HG03558 (cell line): ENCODE results near the gene SAFB2.
"Not testable (repeated sequence)": the region's sequence is repeated elsewhere in the genome, so short reads cannot be mapped to it uniquely, and the experiment has no call there.

Experiments used
- ATAC-seq: cut with Tn5 transposase; IDR thresholded peaks from one replicate; pipeline ENCODE4 v1.9.1; 2021; ENCODE audit warnings: moderate number of reproducible peaks; ENCODE audit not compliant: unreplicated experiment; ENCODE audit errors: extremely low read depth

SAFB2 gene

DNA sequence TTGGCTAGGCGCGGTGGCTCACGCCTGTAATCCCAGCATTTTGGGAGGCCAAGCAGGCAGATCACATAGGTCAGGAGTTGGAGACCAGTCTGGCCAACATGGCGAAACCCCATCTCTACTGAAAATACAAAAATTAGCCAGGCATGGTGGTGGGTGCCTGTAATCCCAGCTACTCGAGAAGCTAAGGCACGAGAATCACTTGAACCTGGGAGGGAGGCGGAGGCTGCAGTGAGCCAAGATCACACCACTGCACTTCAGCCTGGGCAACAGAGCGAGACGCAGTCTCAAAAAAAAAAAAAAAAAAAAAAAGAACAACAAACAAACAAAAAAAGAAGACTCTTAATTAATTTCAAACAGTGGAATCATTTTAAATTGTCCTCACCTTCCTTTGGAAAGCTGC lies 13.8 kb downstream of the SAFB2 start:
- ATAC-seq = not testable (repeated sequence)

DNA sequence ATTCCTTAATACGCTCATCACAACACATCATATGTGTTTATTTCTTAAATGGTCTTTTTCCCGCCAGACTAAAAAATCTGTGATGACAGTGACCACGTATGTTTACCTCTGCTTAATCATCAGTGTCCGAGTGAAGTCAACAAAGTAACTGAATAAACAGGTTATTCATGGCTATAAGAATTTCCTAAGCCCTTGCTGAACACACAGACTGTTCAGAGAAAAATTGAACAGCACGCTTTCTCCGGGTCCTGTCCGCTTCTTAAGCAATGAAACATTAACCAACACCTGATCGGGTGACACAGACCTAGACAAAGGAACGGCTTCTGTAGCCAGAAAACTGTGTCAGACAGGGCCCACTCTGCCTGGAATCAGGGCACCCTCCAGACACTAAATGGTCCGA lies 14.3 kb downstream of the SAFB2 start:
- no peak for ATAC-seq

DNA sequence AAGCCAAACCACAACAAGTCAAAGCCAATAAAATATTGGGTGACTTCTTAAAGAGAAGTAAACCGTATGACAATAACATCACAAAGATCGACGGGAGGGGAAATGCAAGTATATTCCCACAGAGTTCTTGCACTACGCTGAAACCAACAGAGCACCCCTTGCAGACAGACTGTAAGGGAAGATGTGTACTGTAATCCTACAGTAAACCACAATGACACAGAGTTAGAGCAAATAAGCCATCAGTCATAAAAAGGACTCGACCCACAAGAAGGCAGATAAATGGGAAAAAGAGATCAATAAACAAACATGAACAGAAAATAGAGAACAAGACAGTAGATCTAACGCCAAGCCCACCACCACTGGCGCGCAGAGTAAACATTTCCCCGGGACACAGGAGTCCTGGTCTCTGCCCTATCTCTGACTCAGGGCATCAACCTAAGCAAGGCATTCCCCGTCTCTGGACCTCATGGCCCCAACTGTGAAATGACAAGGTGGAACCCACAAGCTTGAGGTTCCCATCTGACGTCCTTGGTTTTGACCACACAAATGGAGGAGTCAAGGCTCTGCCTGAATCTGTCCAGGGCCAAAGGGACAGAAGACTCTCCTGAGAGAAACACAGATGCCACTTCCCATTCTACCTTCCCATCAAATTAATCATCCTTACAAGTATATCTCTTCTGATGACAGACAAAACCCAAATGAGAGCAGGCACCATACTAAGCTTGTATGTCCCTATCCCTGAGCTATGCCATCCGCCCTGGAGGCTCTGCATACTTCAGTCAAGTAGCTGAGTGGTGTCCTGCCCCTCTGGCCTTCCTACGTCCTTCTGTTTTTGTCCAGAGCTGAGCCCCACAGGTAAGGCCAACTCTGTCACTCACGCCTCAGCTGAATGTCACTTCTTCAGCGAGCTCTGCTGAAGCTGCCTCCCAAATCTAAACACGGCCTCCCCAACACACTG lies 15.0 kb downstream of the SAFB2 start:
- no peak for ATAC-seq

DNA sequence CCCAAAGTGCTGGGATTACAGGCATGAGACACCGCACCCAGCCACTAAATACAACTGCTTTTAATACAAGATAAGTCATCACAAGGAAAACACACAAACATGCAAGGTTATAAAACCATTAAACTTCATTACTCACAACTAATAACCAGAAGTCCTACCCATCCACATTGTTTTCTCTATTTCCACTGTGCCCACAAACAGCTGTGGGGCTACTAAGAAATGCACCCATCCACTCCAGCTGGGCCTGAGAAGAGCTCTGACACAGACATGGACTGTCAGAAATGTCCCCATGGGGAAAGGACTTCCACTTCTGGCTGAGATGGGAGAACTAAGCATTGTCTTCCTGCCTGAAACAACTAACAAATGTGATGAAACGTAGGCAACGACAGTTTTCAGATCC lies 17.2 kb downstream of the SAFB2 start:
- ATAC-seq = no peak

DNA sequence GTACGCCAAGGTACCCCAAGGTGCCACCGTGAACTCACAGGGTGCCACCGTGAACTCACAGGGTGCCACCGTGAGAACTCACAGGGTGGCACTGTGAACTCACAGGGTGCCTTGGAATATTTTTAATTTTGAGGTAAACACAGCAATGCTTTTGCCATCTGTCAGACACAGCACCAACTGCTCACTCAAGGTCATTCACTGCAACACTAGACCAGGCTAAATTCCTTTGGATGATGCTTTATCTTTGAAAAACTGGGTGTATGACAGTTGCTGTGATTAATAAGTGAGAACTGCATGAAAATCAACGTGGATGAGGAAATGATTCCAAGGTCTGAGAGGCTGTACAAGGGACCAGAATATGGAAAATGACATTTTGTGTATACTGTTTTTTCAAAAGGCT lies 18.9 kb downstream of the SAFB2 start:
- no peak for ATAC-seq

DNA sequence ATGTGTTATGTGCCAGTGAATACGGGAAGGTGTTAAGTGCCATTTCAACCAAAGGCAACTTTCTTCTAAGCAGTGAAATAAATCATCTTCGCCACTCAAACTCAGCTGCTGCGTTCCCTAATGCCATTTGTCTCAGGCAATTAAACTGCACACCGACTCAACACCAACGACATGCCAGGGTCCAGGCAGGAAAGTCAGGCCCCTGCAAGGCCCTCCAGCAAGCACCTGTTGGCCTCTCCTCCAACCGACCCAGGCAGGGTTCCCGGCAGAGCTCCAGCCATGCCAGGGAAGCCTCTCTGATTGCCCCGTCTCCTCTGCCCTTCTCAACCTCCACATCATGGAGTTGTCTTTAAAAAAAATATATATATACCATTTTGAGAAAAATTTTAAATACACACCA lies 21.8 kb downstream of the SAFB2 start:
- ATAC-seq = no peak

DNA sequence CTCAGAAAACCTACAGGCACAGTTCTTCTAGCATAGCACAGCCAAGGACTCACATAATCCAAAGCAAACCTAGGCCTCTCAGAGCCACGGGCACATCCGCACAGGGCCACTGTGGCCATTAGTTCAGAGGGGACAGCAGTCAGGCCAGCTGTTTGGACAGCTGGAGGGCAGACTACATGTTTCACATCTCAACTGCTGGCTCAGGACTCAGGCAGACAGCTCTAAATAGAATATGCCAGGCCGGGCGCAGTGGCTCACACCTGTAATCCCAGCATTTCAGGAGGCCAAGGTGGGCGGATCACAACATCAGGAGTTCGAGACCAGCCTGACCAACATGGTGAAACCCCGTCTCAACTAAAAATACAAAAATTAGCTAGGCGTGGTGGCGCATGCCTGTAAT lies 26.8 kb downstream of the SAFB2 start:
- ATAC-seq = no peak

DNA sequence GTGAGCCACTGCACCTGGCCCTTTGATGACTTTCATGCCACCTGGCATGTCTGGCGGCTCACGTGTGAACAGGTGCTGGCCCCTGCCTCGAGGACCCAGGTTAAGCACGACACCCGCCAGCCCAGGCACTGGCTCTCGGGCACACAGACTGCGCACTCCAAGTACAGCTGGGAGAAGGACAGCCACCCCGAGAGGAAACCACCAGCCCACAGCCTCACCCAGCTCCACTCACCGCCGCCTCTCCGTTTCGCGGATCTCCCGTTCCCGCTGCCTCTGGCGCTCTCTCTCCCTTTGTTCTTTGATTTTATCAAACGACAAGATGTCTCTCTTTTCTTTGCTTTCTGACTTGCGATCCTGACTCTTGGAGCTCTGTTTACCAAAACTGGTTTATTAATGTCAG lies 27.4 kb downstream of the SAFB2 start:
- ATAC-seq = no peak

DNA sequence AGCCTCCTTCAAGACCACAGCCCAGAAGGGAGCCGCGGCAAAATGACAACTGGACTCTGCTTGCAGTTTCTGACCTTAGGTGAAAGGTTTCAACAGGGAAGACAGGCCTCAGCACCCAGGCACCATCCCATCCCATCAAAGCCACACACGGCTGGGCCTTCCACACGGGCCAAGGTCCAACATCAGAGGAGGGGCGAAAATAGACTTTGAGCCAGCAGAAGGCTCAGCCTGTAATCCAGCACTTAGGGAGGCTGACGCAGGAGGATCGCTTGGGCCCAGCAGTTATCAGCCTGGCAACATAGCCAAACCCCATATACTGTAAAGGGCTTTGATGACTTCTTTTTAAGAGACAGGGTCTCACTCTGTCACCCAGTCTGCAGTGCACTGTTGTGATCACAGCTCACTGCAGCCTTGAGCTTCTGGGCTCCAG lies 28.0 kb downstream of the SAFB2 start:
- ATAC-seq = no peak

DNA sequence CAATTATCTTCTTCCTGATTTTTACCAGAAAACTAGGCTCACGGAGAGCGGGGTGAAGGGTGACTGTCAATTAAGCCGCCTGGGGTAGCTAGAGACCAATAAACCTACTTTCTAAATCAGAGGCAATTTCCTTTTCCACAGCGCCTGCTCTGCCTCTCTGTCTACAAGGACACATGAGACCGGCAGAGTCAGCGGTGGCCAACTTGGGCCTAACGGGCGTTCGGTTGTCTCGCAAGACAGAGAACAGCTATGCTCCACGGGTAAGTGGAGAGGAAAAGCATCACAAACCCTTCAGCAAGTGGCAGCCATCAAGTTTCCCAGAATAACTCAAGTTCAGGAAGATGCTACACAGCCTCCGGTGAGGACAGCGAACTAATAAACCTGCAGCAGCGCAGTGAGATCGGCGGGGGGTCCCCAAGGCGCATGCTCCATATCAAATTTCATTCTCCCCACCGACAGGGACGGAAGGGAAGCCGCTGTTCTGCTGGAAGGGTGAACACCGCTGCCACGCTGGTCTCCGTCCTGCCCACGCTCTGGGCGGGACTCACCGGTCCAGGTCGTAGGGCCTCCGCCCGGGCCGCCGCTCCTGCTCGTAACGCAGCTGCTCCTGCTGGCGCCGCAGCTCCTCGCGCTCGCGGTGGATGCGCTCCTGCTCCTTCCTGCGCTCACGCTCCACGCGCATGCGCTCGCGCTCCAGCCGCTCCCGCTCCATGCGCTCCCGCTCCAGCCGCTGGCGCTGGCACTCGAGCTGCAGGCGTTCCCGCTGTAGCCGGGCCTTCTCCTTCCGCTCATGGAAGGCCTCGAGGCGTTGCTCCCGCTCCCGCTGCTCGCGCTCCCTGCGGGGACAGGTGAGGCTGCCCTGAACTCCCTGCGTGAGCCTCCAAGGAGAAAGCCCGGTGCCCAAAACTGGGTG lies 29.0 kb downstream of the SAFB2 start:
- no peak for ATAC-seq

DNA sequence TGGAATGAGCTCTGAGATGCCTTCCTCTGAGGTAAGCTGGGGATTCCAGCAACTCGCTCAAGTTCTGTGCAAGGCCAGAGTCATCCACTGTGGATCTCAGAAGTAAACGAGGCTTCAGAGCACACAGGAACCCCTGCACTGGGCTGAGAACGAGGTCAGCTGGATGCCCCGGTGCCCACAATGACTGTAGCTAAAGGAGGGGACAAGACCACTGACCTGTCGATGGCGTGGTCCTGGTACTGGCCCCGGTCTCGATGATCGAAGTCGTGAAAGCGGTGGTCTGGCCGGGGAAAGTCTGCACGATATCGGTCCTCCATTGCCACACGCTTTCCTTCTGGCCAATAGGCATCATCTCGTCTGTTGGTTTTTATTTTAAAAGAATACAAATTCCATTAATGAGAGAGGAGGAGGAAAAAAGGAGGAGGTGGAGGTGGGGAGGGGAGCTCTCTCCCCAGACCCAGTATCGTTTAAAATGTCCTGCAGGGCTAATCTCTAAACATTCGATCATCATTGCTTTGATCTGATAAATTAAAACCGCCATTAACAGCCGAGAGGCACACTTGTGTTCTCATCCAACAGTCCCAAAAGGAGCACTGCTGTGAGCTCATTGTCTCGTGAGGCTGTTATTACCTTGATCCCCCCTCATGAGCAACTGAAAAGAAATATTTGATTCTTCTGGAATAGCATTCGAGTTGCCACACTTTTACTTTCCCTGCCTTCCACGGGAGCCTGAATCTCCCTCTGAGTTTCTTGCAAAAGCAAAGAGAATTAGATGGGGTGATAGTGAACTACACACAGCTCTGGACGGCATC lies 29.8 kb downstream of the SAFB2 start:
- no peak for ATAC-seq

DNA sequence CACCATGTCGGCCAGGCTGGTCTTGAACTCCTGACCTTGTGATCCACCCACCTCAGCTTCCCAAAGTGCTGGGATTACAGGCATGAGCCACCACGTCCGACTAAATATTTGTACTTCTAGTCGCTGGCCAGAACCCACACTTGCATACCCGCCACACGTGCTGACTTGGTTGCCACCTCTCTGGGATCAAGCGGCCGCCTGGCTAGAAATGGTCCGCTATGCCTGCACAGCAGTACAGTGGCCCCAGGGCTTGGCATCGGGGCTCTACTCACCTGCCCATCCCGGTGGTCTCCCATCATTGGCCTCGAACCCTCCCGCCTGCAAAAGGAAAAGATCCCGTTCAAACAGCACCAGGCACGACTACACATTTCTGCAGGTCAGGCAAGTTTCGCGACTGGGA lies 31.1 kb downstream of the SAFB2 start:
- no peak for ATAC-seq

DNA sequence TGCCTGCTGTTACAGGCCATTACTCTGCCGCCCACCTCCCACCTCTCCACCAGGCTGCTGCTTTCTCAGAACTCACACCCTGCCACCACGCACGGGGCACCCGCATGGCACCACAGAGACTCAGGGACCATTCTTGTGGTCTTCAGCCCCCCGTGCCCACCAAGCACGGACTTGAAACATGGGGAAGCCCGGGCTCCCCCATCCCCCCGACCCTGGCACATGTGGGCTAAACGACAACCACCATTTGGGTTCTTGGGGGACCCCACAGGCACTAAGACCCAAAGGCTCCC lies 31.8 kb downstream of the SAFB2 start:
- ATAC-seq = no peak

DNA sequence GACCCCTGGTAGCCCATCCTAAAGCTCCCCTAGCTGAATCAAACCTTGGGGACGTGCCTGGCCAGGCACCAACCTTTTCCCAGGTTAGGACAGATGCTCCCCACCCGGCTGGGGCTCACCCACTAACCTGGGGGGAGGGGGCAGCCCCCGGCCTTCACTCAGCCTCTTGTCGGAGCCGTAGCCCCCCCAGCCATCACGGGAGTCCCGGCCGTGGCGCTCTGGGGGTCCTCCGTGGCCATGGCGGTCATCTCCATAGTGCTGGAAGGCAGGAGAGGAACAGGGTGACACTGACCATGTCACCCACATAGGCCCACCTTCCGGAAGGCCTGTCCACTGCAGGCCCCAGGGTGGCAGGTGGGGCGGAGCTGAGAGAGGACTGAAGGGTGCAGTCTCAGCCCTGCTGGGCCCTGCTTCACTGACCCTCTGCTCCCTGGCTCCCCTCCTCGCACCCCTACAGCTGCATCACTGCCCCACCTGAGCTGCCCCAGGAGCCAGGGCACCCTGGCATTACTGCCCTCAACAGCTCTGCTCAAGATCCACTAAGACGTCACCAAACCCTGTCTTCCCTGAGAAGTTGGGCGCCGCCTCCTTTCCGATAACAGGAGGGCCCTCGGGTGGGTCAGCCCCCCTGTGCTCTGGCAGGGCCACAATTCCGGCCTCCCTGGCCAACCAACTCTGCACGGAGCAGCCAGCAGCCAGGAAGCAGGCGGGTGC lies 32.3 kb downstream of the SAFB2 start:
- ATAC-seq = no peak

DNA sequence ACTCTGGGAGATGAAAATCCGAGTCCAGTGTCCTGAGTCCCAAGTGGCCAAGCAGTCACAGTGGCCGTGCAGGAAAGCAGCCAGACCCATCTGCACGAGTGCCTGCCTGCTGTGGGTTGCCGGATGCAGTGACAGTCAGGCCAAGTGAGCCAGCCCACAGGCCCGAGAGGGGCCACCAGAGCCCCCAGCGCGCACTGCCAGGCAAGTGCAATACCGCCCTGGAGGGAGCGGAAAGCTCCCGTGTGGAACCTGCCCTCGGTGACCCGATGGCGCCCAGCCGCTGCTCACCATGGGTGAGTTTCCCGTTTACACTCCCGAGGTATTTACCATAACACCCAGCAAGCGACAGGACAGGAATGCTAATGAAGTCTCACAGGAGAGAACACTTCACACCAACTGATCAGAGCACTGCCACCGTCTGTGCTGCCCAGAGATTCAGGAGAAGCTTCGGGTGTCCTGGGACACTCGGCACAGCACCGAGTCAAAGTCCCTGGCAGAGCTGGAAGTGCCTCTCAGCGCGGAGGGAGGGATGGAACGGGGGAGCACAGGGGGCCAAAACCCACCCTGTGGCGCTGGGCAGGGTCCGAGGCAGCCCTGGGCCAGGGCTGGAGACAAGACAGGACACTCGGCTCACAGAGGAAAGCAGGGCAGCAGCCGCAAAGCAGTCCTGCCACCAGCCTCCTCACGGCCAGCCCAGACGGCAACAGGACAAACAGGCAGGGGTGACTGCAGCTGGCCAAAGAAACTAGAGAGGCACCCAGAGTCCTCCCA lies 33.5 kb downstream of the SAFB2 start:
- no peak for ATAC-seq

DNA sequence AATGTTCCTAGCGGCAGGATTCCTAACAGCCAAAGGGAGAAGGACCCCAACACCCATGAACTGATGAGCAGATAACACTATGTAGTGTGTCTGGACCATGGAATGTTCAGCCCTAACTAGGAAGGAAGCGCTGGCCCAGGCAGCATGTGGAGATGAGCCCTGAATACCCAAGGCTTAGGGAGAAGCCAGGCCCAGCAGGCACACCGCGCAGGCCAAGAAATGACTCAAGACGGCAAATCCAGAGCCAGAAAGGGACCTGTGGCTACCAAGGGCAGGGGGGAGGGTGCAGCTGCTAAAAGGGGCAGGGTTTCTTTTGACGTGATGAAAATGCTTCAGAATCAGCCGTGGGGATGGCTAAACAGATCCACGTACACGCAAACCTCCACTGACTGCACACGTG lies 34.1 kb downstream of the SAFB2 start:
- no peak for ATAC-seq

DNA sequence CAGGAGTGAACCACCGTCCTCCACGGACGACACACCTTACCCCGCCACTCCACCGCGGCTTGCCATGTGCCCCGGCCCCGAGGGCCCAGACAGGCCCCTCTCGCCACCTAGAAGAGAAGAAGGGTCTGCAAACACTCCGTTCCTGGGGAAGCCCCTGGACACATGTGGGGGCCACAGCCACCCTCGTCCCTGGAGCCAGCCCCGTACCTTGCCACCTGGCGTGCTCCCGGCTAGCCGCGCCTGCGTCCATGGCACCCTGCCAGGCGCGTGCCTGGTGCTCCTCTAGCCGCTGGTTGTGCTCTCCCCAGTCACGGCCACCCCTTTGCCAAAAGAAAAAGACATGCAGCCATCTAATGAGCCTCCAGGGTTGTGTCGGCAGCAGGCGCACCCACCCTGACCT lies 34.9 kb downstream of the SAFB2 start:
- no peak for ATAC-seq

DNA sequence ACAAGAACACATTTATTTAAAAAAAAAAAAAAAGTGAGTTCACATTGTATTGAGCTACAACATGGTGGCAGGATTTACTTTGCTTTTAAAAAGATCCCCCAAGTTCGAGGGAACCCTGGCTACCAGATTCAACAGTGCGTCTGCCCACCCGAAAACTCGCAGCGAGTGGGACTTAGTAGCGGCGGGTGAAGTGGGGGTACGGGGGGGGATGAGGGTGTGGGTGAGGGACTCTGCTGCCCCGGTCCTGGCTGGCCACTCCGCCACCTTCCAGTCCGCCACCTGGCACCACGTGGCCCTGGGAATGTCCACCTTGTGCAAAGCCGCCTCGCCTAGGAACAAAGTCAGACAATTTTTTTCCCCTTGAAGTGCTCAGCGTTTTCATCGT lies 35.5 kb downstream of the SAFB2 start:
- no peak for ATAC-seq
